Kidney capillary endothelial cell (primary cell): ENCODE results near the gene OXA1L.
A peak's percentile ranks its signal among the peaks of the same experiment; 100 is the strongest.
"Not testable (repeated sequence)": the region's sequence is repeated elsewhere in the genome, so short reads cannot be mapped to it uniquely, and the experiment has no call there.

Experiments used
- DNase-seq: peaks from one replicate; pipeline ENCODE4 v3.0.0-alpha.2; 2018; ENCODE audit warnings: low spot score

The OXA1L gene

DNA sequence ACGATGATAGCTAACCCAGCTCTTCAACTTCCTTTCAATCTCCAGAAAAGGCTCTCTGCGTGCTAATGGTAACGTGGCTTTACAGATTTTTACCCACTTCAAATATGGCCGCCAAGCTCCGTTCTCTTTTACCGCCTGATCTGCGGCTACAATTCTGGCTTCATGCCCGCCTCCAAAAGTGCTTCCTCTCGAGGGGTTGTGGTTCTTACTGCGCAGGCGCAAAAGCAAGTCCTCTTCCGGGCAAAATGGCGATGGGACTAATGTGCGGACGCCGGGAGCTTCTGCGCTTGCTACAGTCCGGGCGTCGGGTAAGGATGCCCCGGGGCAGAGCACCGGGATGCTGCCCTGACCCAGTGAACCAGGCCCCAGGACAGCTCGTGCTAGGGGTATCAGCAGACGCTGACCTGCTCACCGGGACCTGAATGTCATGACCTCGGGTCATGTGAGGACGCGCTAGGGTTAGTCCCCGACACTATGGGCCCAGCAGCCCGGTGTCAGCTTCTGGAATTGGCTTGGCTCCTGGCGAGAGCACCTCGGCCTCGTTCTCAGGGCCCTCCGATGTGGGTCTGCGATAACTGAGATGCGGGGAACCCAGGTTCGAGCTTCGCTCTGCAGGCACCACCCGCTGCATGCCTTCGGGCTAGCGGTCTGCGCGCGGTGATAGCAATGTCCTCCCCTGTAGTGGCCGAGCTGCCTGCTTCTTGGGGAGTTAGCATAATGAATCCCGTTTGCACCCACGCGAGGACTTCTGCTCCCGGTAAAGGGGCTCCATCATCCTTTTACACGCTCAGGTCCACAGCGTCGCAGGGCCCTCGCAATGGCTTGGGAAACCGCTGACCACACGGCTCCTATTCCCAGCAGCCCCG, at the start of gene OXA1L:
OXA1L (plus strand) TSS at position 232 of the 866 bp plus-strand sequence; CDS start at position 246, 14 bp downstream.
- DNase-seq = peak; percentile 98

DNA sequence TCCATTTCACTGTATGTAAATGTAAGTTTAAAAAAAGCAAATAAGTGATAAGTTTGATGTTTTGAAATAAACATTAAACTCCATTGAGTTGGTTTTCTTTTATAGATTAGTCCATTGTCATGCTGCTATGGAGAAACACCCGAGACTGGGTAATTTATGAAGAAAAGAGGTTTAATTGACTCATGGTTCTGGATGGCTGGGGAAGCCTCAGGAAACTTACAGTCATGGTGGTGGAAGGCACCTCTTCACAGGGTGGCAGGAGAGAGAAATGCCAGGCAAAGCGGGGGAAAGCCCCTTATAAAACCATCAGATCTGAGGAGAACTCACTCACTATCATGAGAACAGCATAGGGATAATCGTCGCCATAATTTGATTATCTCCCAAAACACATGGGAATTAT, 48.4 kb upstream of the OXA1L start:
- DNase-seq = no peak

GRCh38 chr14:22721213-22721612, 45.3 kb upstream of the OXA1L start:
- no peak for DNase-seq

DNA sequence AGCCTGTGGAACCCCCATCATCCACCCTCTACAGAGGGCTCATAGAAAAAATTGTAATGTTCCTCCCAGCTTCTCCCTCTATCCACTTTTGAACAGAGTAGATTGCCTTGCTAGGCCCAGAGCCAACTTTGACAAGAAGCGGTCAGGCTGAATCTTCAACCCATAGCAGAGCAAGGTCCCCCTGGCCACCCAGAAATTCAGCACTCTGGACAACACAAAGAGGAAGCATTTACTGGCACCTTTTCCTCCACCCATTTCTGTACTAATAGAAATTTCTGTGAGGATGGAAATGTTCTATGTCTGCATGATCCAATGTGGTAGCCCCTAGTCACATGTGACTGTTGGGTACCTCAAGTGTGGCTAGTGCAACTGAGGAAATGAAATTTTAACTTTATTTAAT, 42.7 kb upstream of the OXA1L start:
- DNase-seq = no peak

DNA sequence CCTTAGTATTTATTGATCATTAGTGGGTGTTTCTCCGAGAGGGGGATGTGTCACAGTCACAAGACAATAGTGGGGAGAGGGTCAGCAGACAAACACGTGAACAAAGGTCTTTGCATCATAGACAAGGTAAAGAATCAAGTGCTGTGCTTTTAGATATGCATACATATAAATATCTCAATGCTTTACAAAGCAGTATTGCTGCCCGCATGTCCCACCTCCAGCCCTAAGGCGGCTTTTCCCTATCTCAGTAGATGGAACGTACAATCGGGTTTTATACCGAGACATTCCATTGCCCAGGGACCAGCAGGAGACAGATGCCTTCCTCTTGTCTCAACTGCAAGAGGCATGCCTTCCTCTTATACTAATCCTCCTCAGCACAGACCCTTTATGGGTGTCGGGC, 41.6 kb upstream of the OXA1L start:
- DNase-seq = not testable (repeated sequence)

- not testable (repeated sequence) for DNase-seq
These were observed 41.1 kb upstream of the OXA1L start for GRCh38 chr14:22725374-22725773.

- DNase-seq = no peak
These were observed 40.5 kb upstream of the OXA1L start for GRCh38 chr14:22726012-22726411.

DNA sequence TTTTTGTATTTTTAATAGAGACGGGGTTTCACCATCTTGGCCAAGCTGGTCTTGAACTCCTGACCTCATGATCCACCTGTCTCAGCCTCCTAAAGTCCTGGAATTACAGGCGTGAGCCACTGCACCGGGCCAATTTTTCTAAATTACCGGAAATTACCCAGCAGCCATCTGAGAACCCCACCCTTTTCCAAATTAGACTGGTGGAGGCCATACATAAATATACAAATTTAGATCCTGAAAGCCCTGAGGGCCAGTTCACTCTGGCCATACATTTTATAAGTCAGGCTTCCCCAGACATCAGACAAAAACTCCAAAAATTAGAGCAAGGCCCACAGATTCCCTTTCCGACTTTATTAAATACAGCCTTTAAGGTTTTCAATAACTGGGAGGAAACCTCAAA, 34.4 kb upstream of the OXA1L start:
- not testable (repeated sequence) for DNase-seq

DNA sequence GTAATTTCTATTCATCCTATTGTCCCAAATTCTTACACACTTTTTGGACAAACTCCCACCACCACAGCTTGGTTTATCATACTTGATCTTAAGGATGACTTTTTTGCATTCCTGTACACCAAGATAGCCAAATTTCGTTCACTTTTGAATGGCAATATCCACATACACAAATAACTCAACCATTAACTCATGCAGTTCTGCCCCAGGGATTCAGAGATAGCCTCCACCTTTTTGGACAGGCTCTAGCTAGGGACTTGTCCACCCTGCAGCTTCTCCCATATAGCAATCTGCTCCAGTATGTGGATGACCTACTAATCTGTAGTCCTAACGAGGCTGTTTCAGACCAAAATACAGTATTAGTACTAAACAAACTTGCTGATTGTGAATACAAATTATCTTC, 32.7 kb upstream of the OXA1L start:
- no peak for DNase-seq

DNA sequence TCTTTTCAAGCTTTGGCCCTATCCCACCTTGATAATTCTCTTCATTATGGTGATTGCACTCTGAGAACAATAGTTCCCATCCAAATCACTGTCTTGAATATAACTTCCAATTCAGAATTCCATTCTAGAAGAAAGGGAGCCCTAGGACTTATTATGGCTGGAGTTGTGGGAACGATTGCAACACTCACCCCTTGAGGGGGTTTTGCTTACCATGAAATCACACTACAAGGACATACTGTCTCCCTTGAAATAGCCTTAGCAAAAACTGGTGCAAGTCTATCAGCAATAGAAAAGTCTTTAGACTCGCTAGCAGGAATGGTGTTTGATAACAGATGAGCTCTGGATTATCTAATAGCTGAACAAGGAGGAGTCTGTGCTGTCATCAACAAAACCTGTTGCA, 31.4 kb upstream of the OXA1L start:
- no peak for DNase-seq

DNA sequence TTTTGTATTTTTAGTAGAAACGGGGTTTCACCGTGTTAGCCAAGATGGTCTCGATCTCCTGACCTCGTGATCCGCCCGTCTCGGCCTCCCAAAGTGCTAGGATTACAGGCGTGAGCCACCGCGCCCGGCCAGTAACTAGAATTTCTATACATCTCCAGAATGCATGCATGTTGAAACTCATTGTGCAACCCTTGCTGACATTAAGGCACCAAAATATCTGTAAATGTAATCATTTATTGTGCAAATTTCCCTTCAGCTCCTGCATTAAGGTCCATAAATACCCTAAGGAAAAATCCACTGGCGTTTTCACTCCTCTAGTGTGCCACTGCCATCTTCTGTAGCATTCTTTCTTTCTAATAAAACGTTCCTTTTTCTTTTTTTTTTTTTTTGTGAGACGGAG, 30.1 kb upstream of the OXA1L start:
- not testable (repeated sequence) for DNase-seq

- DNase-seq = no peak
These were observed 29.4 kb upstream of the OXA1L start for GRCh38 chr14:22737052-22737451.

DNA sequence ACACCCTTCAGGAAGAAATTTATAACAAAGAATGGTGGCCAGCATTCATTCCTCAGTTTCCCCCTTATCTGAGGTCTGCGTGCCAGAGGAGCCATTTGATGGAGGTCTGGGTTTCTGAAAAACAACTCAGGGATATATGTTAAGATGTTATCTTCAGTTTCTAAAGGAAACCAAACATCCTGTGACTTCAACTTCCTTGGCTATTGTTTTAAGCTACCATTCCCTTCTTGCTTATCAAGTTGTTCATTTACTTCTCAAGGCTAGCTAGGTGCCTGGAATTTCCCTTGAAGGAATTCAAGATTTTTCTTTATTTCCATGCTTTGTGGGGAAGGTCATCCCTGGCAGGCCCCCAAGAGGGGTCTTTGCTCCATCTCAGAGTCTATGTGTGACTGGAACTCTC, 27.1 kb upstream of the OXA1L start:
- DNase-seq = peak; percentile 85

DNA sequence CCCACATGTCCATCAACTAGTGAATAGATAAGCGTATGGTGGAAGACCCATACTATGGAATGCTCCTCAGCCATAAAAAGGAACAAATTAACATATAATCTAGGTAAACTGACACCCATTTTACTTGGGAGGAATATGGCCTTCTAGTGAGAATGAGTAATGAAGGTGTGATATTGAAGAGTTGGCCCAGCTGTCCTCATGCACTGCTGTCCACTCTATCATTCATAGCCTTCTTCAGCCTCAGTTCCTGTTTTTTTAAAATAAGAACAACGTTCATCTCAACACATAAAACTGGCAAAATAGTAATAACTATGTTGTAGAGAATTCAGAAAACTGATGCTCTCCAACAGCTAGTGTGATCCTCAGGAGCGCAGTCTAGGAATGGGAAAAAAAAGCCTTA, 26.5 kb upstream of the OXA1L start:
- no peak for DNase-seq

DNA sequence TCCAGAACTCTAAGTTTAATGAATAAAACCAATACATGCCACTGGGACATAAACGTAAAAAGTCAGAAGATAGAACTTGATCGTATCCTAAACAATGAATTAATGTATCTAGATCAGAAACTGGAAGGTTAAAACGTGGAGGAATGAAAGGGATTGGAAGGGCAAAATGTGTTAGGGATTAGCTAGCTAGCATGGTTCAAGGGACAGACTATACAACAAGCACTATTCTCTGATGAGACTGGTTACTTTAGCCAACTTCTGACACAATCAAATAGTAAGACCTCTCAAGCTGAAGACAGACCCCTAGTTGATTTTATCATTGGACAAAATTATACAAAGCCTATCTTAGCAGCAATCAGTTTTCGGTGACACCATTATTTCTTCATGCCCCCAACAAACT, 18.7 kb upstream of the OXA1L start:
- DNase-seq = no peak

GRCh38 chr14:22748206-22748605, 18.3 kb upstream of the OXA1L start:
- no peak for DNase-seq

- no peak for DNase-seq
These were observed 17.8 kb upstream of the OXA1L start for GRCh38 chr14:22748631-22749068.

DNA sequence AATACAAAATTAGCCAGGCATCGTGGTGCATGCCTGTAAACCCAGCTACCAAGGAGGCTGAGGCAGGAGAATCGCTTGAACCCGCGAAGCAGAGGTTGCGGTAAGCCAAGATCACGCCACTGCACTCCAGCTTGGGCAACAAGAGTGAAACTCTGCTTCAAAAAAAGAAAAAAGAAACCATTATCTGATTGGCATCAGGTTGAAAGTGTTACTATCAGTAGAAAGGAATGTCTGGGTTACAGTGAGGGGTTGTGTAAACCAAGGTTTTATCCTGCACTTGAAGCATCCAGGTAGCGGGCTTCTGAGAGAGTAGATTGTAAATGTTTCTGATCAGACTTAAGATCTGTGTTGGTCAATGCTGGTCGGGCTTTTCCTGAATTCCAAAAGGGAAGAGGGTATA, 14.1 kb upstream of the OXA1L start:
- no peak for DNase-seq

DNA sequence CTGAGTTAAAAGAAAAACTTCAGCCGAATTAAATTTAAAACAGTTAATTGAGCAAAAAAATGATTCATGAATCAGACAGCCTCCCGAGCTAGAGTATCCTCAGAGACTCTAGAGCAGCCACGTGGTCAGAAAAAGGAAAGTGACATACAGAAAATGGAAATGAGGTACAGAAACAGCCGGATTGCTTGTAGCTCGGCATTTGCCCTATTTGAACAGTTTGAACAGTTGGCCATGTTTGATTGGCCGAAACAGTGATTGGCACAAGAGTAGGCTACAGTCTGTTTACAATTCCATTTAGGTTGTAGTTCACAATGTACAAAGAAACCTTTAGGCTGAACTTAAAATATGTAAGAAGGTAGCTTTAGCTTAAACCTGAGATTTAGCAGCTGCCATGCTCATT, 12.9 kb upstream of the OXA1L start:
- no peak for DNase-seq

GRCh38 chr14:22757972-22758650, 8.4 kb upstream of the OXA1L start:
- not testable (repeated sequence) for DNase-seq

- DNase-seq = no peak
These were observed 4.8 kb upstream of the OXA1L start for GRCh38 chr14:22761734-22762133.

DNA sequence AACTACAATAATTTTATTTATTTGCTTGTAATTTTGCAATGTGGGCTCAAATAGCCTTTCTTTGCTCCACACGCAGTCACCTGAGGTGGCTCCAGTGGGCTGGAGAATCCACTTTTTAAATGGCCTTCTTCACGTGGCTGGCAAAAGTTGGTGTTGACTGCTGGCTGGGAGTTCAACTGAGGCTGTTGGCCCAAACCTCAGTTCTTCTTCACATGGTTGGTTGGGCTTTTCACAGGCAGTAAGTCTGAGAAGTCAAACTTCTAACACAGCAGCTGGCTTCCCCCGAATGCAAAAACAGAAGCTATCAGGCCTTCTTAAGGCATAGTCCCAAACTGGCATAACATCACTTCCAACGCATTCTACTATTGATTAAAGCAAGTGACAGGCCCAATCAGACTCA, 2.1 kb upstream of the OXA1L start:
- no peak for DNase-seq

- no peak for DNase-seq
These were observed 768 bp downstream of the OXA1L start for GRCh38 chr14:22767323-22767589.

GRCh38 chr14:22768947-22769346, 2.5 kb downstream of the OXA1L start:
- DNase-seq = no peak
